ENCODE measurements around the gene PLAAT4.
A peak's percentile ranks its signal among the peaks of the same experiment; 100 is the strongest.
"Not testable (repeated sequence)": the region's sequence is repeated elsewhere in the genome, so short reads cannot be mapped to it uniquely, and the experiment has no call there.

PLAAT4 gene

DNA sequence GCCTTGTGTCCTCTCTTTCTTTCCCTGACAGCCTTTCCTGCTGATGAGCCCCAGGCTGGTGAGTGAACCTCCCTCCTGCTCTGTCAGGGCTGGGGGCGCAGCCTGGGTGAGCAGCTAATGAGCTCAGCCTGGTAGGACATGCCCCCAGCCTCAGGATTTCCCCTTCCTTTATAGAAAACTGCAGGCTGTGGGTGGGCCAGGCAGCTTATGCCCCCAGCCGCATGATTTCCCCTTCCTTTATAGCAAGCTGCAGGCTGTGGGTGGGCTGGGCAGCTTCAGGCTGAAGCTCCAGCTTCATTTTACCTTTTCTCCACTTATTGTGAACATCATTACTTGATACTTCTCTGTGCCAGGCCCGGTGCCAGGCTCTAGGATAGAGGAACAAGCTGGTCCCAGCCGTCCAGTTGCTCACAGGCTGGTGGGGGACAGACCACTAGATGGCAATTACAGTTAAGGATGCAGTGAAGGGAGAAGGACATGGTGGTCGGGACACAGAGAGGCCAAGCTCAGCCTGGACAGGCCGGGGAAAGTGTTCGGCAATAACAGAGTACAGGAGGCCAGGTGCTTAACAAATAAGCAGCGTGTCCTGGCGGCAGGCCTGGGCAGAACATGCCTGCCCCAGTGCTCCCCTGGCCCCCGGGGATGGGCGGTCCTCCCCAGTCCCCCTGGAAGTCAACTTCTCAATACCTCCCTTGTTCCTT is 25.4 kb upstream of the PLAAT4 start:
- DNase-seq = no peak

DNA sequence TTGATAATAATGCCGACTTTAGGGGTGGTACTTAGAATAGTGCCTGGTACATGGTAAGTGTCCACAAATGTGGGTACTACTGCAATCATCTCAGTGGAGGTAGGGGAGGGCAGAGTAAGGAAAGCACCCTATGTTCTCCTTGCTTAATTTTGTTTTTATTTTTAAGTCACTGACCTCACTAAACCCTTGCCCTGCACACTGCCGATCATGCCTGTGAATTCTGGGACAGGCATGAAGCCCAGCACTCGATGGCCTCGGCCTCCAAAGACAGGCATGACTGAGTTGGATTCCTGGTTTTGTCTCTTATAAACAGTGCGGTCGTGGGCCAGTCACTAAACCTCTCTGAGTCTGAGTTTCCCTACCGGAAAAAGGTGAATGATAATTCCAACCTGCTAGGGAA is 23.8 kb upstream of the PLAAT4 start:
- DNase-seq = no peak

DNA sequence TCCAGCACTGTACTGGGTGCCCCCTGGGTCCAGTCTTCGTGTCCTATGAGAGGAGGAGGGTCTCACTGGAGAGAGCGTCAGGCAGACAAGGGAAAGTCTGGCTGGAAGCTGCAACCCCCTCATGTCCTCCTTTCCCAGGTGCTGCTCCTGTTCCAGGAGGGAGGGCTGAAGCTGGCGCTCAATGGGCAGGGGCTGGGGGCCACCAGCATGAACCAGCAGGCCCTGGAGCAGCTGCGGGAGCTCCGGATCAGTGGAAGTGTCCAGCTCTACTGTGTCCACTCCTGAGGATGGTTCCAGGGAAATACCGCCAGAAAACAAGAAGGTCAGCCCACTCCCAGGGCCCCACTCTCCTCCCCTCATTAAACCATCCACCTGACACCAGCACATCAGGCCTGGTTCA is 20.5 kb upstream of the PLAAT4 start:
- DNase-seq = no peak

DNA sequence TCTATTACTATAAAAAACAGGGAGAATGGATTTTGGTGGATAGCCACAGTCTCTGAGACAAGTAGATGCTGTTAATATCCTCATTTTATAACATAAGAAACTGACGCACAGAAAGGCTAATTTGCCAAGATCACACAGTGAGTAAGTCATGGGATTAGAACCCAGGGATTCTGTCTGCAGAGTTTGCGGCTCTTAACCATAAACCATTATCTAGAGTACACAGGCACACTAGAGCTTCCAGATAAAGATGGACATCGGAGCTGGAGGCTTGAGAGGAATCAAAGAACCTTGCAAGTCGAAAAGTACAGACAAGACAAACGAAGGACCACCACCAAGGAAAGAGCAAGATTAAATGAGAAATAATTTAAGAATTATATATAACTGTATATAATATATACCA is 19.5 kb upstream of the PLAAT4 start:
- DNase-seq = no peak

DNA sequence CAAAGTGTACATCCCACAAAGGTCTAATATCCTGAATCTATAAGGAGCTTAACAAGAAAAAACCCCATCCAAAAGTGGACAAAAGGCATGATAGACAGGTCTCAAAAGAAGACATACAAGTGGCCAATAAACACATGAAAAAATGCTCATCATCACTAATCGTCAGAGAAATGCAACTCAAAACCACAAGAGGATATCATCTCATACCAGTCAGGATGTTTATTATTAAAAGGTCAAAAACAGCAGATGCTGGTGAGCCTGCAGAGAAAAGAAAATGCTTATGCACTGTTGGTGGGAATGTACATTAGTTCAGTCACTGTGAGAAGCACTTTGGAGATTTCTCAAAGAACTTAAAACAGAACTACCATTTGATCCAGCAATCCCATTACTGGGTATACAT is 18.1 kb upstream of the PLAAT4 start:
- DNase-seq = peak; percentile 70

- DNase-seq = no peak
These were observed 15.9 kb upstream of the PLAAT4 start for GRCh38 chr11:63520606-63521170.

DNA sequence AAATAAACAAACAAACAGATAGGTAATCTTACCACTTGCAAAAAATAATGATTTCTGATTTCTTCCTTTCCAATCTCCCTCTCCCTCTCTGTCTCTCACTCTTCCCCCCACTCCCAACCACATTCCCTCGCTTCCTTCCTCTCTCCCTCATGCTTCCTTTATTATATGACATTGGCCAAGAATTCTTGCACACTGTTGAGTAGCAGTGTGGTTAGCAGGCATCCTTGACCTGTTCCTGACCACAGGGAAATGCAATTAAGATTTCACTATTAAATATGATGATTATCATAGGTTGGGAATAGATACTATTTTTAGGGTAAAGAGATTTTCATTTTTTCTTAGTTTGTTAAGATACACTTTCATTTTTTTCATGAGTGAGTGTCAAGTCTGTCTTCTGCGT is 14.7 kb upstream of the PLAAT4 start:
- no peak for DNase-seq

- no peak for DNase-seq
These were observed 13.5 kb upstream of the PLAAT4 start for GRCh38 chr11:63523151-63523550.

GRCh38 chr11:63527667-63528066 is 8.9 kb upstream of the PLAAT4 start:
- no peak for DNase-seq

GRCh38 chr11:63528156-63528555 is 8.5 kb upstream of the PLAAT4 start:
- DNase-seq = not testable (repeated sequence)

DNA sequence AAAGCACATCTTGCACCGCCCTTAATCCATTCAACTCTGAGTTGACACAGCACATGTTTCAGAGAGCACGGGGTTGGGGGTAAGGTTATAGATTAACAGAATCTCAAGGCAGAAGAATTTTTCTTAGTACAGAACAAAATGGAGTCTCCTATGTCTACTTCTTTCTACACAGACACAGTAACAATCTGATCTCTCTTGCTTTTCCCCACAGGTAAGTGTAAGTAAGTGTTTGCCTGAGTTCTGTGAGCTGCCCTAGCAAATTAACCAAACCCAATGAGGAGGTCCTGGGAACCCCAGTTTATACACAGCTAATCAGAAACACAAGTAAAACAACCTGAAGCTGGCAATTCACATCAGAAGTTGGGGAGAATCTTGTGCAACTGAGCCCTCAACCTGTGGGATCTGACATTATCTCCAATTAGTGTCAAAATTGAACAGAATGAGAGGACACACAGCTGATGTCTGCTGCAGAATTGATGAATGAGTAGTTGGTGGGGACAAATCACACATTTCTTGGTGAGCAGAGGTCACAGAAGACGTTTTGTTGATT is 7.8 kb upstream of the PLAAT4 start:
- DNase-seq = not testable (repeated sequence)

DNA sequence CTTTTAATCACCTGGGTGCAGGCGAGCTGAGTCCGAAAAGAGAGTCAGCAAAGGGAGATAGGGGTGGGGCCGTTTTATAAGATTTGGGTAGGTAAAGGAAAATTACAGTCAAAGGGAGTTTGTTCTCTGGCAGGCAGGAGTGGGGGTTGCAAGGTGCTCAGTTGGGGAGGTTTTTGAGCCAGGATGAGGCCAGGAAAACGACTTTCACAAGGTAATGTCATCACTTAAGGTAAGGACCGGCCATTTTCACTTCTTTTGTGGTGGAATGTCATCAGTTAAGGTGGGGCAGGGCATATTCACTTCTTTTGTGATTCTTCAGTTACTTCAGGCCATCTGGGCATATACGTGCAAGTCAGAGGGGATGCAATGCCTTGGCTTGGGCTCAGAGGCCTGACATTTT is 7.2 kb upstream of the PLAAT4 start:
- DNase-seq = not testable (repeated sequence)

DNA sequence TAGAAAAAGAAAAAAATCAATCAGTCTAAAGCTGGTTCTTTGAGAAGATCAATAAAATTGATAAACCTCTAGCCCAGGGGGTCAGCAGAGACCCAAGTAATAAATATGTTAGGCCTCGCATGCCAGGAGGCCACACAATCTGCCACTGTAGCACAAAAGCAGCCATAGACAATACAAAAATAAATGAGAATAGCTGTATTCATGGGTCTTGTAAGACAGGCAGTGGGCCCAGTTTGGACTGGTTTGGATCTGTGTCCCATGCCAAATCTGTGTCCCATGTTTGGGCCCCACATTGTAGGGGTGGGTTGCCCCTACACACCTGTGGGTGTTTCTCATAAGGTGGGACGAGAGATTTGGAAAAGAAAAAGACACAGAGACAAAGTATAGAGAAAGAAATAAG is 6.6 kb upstream of the PLAAT4 start:
- no peak for DNase-seq

DNA sequence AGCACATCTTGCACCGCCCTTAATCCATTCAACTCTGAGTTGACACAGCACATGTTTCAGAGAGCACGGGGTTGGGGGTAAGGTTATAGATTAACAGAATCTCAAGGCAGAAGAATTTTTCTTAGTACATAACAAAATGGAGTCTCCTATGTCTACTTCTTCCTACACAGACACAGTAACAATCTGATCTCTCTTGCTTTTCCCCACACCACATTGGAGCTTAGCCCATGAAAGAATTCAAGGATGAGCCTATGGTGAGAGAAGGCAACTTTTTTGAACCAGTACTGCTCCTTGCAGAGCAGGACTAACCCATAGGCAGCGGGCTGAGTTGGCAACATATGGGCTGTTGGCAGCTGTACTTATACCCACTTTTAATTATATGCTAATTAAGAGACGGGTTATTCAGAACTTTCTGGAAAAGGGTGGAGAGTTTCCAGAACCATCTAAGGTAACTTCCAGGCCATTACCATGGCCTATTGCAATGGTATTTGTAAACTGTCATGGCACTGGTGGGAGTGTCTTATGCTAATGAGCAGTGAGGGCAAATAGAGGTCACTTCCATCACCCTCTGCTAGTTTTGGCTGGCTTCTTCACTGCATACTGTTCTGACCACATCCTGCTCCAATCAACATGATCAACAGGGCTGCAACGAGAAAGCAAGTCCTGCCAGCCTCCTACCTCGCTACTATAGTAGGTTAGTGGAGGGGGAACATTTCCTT is 5.4 kb upstream of the PLAAT4 start:
- DNase-seq = peak; percentile 86

GRCh38 chr11:63532117-63532516 is 4.5 kb upstream of the PLAAT4 start:
- DNase-seq = no peak

- DNase-seq = no peak
These were observed 3.7 kb upstream of the PLAAT4 start for GRCh38 chr11:63532799-63533475.

- no peak for DNase-seq
These were observed 2.5 kb upstream of the PLAAT4 start for GRCh38 chr11:63534076-63534475.

DNA sequence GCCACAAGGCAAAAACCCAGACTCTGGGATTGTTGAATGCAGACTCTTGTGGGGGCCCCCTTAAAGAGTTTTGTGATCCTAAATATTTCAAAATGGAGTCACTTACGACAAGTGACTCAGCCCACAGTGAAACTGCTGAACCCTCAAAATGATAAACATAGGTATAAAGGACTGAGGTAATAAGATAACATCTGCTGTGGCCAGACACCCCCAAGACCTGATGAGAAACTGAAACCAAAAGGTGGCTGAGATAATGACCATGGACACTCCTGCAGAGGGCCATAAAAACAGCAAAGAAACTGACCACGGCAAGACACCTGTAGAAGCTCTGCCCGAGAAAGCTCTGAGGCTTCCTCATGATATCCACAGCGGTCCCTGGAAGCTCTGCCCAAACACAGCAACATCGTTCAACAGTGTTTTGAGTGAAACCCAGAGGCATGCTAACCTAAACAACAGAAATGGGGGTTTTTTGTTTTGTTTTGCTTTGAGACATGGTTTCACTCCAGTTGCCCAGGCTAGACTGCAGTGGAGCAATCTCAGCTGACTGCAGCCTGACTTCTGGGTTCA is 1.6 kb upstream of the PLAAT4 start:
- no peak for DNase-seq

GRCh38 chr11:63535734-63536133 is 874 bp upstream of the PLAAT4 start:
- DNase-seq = peak; percentile 15

DNA sequence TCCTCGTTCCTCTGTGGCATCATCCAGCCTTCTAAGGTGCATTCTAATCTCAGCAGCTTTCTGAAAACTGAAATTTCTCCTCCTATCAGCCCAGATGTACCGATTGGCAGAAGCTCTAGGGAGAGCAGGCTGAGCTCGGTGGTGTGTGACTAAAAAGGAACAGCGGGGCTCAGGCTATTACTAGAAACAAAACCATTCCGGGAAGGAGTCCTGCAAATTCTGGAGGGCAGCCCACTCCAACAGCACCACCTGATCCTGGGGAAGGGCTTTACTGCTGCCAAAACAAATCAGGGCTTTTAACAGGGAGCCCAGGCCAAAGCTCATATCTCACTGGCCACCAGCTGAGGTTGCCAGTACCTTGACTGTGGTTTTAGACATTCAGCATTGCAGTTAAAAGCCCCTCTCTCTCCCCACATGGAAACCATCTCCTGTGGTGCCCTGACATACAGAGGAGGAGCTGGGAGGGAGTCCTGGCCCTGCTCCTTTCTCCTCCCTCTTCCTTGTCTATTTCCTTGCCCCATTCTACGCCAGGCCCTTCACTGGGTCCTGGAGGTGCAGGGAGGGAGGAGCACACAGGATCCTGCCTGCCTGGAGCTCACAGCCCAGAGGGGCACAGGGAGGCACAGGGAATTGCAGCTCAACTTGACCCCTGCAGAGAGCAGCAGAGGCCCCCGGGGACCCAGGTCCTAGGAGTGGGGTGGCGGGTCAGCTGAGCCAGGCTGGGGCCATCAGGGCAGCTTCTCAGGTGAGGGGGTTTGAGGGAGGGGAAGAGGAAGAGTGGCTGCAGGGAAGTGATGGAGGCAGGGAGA is 889 bp downstream of the PLAAT4 start:
- DNase-seq = peak; percentile 31

DNA sequence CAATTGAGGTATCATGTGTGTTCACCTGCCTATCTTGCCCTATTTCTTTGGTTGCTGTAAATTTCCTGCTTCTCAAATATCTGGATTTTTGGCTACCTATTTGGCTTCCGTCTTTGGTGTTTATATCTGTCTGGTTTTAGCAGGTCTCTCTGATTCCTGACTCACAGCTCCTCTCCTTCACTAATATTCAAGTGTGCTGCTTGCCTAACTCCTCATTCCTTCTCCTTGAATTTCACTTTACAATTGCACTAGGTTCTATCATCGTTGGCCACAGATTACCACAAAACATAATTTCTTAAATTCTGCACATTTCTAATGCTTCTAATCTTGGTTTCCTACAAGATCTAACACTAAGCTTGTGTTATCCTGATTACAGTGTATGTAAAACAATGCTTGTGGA is 5.9 kb downstream of the PLAAT4 start:
- DNase-seq = not testable (repeated sequence)

DNA sequence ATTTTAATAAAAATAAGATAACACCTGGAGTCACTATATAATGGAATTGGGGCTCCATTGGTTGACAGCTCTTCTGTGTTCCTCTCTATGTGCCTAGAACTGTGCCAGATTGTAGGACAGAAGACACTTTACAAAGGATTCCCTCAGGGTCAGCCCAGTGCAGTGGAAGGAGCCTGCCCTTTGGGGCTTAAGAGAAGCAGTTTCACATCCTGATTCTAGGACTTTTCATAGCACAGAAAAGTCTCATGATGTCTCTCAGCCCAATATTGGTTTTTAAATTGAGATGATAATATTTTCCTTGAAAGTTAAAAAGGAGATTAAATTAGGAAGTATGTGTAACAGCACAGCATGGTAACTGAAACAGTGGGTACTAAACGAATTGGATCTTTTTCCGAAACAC is 7.1 kb downstream of the PLAAT4 start:
- DNase-seq = no peak
